ENCODE data around the gene DMKN.

- TF ChIP-seq RARB (CRISPR knock-in tag; IDR thresholded peaks at IDR 0.05) = no peak
- TF ChIP-seq SNAI2 (CRISPR knock-in tag; IDR thresholded peaks at IDR 0.05) = no peak
- TF ChIP-seq ZFP3 (CRISPR knock-in tag; IDR thresholded peaks at IDR 0.05) = no peak
- no peak for TF ChIP-seq ISL1 (CRISPR knock-in tag; IDR thresholded peaks at IDR 0.05)
- TF ChIP-seq TCF4 (CRISPR knock-in tag; IDR thresholded peaks at IDR 0.05; ENCODE audit: borderline replicate concordance) = no peak
- no peak for TF ChIP-seq CSRNP3 (CRISPR knock-in tag; IDR thresholded peaks at IDR 0.05)
- TF ChIP-seq ZNF70 (CRISPR knock-in tag; IDR thresholded peaks at IDR 0.05) = no peak
- TF ChIP-seq, protein P1, sequence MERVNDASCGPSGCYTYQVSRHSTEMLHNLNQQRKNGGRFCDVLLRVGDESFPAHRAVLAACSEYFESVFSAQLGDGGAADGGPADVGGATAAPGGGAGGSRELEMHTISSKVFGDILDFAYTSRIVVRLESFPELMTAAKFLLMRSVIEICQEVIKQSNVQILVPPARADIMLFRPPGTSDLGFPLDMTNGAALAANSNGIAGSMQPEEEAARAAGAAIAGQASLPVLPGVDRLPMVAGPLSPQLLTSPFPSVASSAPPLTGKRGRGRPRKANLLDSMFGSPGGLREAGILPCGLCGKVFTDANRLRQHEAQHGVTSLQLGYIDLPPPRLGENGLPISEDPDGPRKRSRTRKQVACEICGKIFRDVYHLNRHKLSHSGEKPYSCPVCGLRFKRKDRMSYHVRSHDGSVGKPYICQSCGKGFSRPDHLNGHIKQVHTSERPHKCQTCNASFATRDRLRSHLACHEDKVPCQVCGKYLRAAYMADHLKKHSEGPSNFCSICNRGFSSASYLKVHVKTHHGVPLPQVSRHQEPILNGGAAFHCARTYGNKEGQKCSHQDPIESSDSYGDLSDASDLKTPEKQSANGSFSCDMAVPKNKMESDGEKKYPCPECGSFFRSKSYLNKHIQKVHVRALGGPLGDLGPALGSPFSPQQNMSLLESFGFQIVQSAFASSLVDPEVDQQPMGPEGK (CRISPR knock-in tag; IDR thresholded peaks at IDR 0.05; ENCODE audit: borderline replicate concordance) = no peak
- TF ChIP-seq TOX (CRISPR knock-in tag; IDR thresholded peaks at IDR 0.05; ENCODE audit: borderline replicate concordance) = no peak
Observed at GRCh38 chr19:35454663-35455062, 58.8 kb downstream of the DMKN start.

Measured in SK-N-SH treated with all-trans-retinoic acid at 6 μM for 48 hours (cell line).